ENCODE data around the gene N4BP3.
"Not testable (repeated sequence)": the region's sequence is repeated elsewhere in the genome, so short reads cannot be mapped to it uniquely, and the experiment has no call there.

Gene N4BP3

DNA sequence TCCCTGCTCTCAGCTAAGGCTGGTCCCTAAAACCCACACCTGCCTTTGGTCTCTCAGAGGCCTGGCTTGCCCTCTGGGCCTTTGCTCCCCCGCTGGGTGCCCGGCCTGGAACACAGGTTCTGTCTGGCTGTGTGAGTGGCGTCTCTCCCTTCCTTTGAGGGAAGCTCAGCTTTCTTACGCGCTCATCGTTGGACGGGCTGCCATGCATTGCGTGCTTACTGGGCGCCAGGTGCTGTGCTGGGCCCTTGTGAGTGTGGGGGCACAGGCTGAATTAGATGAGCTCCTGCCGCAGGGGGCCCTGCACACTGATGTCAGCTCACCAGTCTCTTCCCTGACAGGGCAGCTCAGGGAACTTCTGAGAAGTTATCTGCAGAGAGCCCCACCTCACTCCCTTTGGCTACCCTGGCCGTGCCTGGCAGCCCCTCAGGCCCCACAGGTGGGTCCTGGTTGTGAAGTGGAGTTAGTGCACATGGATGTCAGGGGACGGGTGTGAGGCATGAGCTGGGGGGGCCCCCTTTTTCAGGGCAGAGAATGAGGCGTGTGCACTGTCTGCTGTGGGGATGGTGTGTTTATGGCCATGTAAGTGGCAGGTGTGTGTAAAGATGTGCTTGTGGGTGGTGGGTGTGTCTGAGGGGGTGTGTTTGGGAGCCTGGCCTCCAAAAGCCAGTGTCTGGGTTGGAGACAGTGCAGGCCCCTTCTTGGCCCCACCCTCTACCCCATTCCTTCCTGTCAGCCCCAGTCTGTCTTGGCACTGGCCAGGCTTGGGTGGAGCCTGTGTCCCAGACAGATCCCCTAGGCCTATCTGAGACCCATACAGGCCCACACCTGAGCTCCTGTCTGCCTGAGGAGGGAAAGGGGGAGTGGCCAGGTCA, 10.0 kb downstream of the N4BP3 start:
- CTCF ChIA-PET = interaction anchor here (1.3 to 4.3 kb wide), 5 partner anchors 15 to 48 kb away, joined by 3 to 30 read pairs (median 3); no protein-coding TSS in a partner anchor
- POLR2A ChIA-PET = interaction anchor here (0.5 to 1.3 kb wide), 2 partner anchors 22 to 1500 kb away, joined by 3 read pairs; partner anchors contain the start of gene HNRNPH1
- no peak for DNase-seq (ENCODE audit: extremely low spot score)
- TF ChIP-seq, protein P1, sequence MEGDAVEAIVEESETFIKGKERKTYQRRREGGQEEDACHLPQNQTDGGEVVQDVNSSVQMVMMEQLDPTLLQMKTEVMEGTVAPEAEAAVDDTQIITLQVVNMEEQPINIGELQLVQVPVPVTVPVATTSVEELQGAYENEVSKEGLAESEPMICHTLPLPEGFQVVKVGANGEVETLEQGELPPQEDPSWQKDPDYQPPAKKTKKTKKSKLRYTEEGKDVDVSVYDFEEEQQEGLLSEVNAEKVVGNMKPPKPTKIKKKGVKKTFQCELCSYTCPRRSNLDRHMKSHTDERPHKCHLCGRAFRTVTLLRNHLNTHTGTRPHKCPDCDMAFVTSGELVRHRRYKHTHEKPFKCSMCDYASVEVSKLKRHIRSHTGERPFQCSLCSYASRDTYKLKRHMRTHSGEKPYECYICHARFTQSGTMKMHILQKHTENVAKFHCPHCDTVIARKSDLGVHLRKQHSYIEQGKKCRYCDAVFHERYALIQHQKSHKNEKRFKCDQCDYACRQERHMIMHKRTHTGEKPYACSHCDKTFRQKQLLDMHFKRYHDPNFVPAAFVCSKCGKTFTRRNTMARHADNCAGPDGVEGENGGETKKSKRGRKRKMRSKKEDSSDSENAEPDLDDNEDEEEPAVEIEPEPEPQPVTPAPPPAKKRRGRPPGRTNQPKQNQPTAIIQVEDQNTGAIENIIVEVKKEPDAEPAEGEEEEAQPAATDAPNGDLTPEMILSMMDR (IDR thresholded peaks at IDR 0.05; ENCODE audit: control extremely low read depth, extremely low read depth, low read depth, missing control alignments) = no peak

DNA sequence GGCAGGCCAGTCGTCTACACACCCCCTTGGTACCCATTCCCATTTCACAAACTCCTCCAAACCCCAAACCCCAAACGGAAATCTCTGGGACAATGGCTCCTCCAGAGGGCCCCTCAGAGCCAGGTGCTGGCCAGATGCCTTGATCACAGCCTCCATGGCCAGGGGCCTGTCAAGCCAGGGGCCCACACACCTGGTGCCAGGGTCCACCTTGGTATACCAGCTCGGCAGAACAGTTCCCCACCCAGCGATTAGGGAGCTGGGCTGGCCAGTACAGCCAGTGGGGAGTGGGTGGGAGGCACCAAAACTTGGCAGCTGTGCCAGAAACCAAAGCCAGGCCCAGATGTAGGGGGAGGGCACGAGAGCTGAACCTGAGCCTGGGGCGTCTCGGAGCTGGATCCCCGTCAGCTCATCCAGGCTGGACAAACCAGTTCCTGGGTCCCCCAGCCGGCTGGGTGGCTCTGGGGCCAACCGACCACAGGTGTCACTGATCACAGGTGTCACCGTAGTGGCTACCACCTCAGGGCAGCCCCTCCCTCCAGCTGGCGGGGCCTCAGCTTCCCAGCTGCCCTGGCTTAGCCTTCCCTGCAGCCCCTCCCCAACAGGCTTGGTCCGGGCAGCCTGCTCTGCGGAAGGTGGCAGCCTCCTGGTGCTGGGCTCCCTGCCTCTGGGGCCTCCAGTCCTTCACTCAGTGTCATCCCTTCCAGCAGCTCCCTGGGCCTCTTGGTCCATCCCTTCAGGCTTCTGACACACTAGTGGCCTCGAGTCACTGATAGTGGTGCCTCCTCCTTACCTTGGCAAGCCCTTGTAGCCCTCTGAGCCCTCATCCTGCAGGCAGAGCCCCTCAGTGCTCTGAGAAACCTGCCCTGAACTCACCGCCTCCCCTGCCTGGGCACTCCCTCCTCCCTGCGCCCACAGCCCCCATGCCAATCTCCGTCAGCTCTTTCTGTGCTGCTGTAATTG, 10.9 kb downstream of the N4BP3 start:
- TF ChIP-seq, protein P1 (IDR thresholded peaks at IDR 0.05; ENCODE audit: control extremely low read depth, extremely low read depth, low read depth, missing control alignments) = no peak
- DNase-seq (ENCODE audit: extremely low spot score) = no peak
- ChIA-PET POLR2A (interaction anchor here (0.5 to 1.3 kb wide), 2 partner anchors 21 to 1499 kb away, joined by 3 read pairs; partner anchors contain the start of gene HNRNPH1), CTCF (interaction anchor here (1.3 to 2.4 kb wide), 6 partner anchors 8 to 29 kb away, joined by 3 to 6 read pairs (median 4); no protein-coding TSS in a partner anchor)

DNA sequence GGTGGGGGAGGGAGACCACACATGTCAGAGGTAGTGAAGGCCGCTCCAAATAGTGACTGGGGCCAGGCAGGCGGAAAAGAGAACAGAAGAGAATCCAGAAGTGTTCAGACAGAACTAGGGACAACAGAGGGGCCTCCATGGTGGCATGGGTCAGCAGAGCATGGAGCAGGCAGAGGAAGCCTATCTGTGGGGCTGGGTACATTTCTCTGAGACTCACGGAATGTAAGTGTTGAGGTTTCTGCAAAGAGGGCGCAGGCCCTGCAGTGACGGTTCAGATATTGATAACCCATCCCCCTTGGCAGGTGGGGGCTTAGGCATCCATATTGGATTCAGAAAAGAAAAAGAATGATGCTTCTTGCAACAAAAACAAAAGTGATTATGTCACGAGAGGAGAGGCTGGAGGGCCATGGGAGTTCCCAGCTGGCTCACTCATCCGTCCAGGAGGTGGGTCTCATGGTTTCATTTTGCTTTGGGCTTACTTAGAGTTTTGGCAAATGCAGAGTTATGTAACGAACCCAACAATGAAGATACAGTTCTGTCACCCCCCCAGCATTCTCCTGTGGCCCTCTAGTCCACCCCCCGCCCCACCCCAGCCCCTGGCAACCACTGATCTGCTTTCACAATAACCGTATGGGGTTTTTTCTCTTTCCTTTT, 12.0 kb downstream of the N4BP3 start:
- no peak for DNase-seq (ENCODE audit: extremely low spot score)
- POLR2A ChIA-PET = no interaction called here
- TF ChIP-seq, protein P1 (IDR thresholded peaks at IDR 0.05; ENCODE audit: control extremely low read depth, extremely low read depth, low read depth, missing control alignments) = no peak
- CTCF ChIA-PET = interaction anchor here (1.3 to 2.4 kb wide), 3 partner anchors 9 to 27 kb away, joined by 3 to 6 read pairs (median 4); no protein-coding TSS in a partner anchor

DNA sequence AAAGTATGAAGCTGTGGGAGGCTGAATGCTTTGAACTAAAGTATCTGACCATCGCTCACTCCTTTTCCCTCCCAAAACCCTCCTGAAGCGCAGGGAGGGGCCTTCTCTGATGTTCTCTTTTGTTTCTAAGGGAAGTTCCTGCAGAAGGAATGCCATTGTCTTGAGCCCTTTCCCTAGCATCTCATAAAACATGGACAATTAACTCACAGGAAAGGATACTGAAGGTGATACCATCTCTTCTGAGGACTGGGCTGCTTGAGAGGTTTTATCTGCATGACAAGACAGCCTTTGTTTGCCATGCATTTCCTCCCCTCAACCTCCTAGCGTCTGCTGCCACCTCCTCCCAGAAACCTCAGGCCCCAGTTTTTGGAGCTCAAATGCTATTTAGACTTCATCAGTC, 13.2 kb downstream of the N4BP3 start:
- ChIA-PET POLR2A (no interaction called here), CTCF (interaction anchor here (1.2 to 2.4 kb wide), 3 partner anchors 10 to 51 kb away, joined by 3 to 6 read pairs (median 5); no protein-coding TSS in a partner anchor)
- DNase-seq (ENCODE audit: extremely low spot score) = no peak
- TF ChIP-seq, protein P1 (IDR thresholded peaks at IDR 0.05; ENCODE audit: control extremely low read depth, extremely low read depth, low read depth, missing control alignments) = no peak

DNA sequence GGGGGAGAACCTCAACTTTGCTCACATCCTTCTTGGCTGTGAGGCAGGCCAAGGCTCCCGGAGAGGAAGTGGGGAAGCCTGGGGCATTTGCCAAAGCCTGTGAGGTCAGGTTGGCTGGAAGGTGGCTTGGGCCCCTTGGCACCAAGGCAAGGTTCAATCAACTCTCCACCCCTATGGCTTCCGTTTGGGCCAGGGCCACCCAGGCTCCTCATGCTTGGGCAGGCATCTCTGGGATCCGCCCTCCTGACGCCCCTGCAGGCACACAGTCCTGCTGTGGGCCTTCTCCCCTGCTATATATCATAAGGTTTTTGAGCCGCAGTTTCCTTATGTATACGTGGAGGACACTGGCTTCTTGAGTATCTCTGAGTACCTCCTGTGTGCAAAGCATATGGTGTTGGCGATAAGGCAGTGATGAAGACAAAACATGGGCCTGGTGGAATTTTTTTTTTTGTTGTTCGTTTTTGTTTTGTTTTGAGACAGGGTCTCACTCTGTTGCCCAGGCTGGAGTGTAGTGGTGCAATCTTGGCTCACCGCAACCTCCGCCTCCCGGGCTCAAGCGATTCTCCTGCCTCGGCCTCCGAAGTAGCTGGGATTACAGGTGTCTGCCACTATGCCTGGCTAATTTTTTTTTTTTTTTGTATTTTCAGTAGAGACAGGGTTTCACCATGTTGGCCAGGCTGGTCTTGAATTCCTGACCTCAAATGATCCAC, 14.1 kb downstream of the N4BP3 start:
- DNase-seq (ENCODE audit: extremely low spot score); POLR2A ChIA-PET: not testable (repeated sequence)
- CTCF ChIA-PET = interaction anchor here (1.0 to 2.2 kb wide), 3 partner anchors 11 to 52 kb away, joined by 3 to 5 read pairs (median 3); no protein-coding TSS in a partner anchor

DNA sequence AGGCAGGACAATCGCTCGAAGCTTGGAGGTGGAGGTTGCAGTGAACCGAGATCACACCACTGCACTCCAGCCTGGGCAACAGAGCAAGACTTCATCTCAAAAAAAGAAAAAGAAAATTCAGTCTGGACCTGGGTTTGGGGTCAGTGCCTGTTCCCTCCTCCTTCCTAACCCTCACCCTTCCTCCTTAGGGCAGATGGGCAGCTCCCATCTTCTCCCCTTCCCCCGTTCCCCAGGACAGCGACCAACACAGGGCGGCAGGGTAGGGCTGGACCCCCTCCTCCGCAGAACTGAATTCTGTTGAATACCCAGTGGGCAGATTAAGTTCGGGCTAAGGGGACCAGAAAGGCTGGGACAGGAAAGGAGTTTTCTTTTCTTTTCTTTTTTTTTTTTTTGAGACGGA, 16.0 kb downstream of the N4BP3 start:
- CTCF ChIA-PET = interaction anchor here (1.7 to 3.1 kb wide), 2 partner anchors 10 to 16 kb away, joined by 4 to 26 read pairs; no protein-coding TSS in a partner anchor
- POLR2A ChIA-PET = interaction anchor here (1.1 kb wide), 1 partner anchor 75 kb away, joined by 3 read pairs; the partner anchor contains the start of gene HNRNPAB
- TF ChIP-seq, protein P1 (IDR thresholded peaks at IDR 0.05; ENCODE audit: control extremely low read depth, extremely low read depth, low read depth, missing control alignments) = no peak
- no peak for DNase-seq (ENCODE audit: extremely low spot score)

DNA sequence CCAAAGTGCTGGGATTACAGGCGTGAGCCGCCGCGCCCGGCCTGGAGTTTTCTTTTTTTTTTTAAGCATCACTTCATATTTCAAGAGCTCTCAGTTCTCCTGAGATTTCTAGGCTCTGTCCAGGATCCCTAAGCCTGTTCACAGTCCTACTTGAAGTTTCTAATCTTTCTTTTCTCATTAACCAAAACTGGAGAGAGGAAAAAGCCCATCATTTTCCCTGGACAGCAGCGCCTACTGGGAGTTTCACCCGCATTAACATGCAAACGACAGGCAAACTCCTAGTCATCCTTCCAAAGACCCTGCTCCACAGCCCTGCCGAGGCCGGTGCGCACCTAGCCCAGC, 16.9 kb downstream of the N4BP3 start:
- ChIA-PET POLR2A (interaction anchor here (0.7 to 1.1 kb wide), 2 partner anchors 12 to 74 kb away, joined by 3 read pairs; partner anchors contain the start of gene HNRNPAB), CTCF (interaction anchor here (0.7 to 3.1 kb wide), 3 partner anchors 11 to 15 kb away, joined by 3 to 26 read pairs (median 4); no protein-coding TSS in a partner anchor)
- DNase-seq (ENCODE audit: extremely low spot score) = not testable (repeated sequence)

Measured in GM10248 (cell line).